Measurements from ENCODE around the gene NR1H4. TPM values are rescaled to one million over a fixed set of nuclear protein-coding genes. Genes with fewer than 3 reads are reported as not detected.

Gene NR1H4
- total and polyA plus RNA-seq, 4 donors = 33.5 to 106 (median 55.0) TPM

DNA sequence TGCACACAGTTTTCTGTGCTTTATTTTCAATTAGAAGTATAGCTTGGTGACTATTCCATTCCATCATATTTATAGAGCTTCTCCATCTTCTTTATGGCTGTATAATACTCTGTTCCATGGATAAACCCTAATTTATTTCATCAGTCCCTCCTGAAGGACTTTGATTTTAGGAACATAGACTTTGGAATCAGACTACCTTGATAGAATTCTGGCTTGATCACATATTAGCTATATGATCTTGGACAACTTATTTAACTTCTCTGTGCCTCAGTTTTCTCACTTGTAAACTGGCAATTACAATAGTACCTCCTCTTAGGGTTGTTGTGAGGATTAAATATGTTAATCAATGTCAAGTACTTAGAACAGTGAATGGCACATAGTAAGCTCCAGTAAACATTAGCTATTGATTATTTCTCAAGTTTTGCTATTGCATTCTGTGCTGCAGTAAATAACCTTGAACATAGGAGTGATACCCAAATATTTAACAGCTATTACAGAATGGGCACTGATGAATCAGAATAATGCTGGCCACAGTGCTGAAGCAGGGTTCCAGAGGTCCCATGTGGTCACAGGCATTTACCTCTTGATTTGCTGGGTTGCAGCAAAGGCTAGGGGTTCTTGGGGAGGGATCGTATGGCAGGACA is 12.2 kb upstream of the NR1H4 start (continued):
- TF ChIP-seq YY1 (IDR thresholded peaks at IDR 0.05) = no peak
- TF ChIP-seq, protein P1, sequence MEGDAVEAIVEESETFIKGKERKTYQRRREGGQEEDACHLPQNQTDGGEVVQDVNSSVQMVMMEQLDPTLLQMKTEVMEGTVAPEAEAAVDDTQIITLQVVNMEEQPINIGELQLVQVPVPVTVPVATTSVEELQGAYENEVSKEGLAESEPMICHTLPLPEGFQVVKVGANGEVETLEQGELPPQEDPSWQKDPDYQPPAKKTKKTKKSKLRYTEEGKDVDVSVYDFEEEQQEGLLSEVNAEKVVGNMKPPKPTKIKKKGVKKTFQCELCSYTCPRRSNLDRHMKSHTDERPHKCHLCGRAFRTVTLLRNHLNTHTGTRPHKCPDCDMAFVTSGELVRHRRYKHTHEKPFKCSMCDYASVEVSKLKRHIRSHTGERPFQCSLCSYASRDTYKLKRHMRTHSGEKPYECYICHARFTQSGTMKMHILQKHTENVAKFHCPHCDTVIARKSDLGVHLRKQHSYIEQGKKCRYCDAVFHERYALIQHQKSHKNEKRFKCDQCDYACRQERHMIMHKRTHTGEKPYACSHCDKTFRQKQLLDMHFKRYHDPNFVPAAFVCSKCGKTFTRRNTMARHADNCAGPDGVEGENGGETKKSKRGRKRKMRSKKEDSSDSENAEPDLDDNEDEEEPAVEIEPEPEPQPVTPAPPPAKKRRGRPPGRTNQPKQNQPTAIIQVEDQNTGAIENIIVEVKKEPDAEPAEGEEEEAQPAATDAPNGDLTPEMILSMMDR (IDR thresholded peaks at IDR 0.05; ENCODE audit: low read depth, low read length, missing input control) = no peak
- peak; percentile 37 for TF ChIP-seq SP1 (IDR thresholded peaks at IDR 0.05)
- TF ChIP-seq FOXA2 (IDR thresholded peaks at IDR 0.05) = no peak
- peak; percentile 59 to 82 for TF ChIP-seq HNF4A (conservative IDR thresholded peaks at IDR 0.05)

DNA sequence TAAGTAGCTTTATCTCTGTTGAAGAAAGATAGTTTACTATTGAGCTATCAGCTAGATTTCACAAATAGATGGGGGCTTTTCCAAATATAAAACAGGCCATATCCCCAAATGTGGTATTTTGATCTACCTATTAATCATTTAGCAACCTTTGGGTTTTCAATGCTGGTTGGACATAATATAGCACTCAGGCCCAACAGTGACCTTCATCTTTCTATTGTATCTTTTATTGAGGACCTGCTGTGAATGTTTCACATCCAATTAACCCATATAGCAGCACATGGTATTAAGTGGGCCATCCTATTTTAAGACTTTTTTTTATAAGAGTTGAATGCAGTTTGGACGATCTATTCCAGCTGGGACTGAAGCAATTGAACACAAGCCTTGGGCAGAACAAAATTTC is 10.0 kb upstream of the NR1H4 start:
- no peak for DNase-seq (ENCODE audit: low spot score)
- Histone ChIP-seq H3K9me3 (ENCODE audit: control insufficient read depth in 4 of 4, low read length in 3 of 4) (no peaks in the 10 kb centered on the region), H3K4me3 (ENCODE audit: low read depth in 1 of 3, low read length in 3 of 3) (no peak overlapping the region), H3K36me3 (ENCODE audit: control insufficient read depth in 4 of 4, insufficient read depth in 3 of 4, low read depth in 1 of 4, low read length in 3 of 4) (no peaks in the 10 kb centered on the region), H3K9ac (ENCODE audit: low read depth in 1 of 2, low read length in 2 of 2) (no peak overlapping the region), H3K27me3 (ENCODE audit: control insufficient read depth in 4 of 4, insufficient read depth in 4 of 4, low read length in 3 of 4) (no peaks in the 10 kb centered on the region), H3K4me1 (ENCODE audit: control insufficient read depth in 4 of 4, insufficient read depth in 4 of 4, low read length in 3 of 4) (peaks cover 0 to 11% (median 8%) of the 10 kb centered on the region in 4 donors), H3K27ac (ENCODE audit: low read depth in 1 of 2, low read length in 2 of 2) (no peak overlapping the region)
- 88% methylated on average over 1 of the region's 1 CpG for WGBS
- TF ChIP-seq EGR1 (IDR thresholded peaks at IDR 0.05; ENCODE audit: low read depth in 2 of 2) = no peak
- no peak for TF ChIP-seq NR2F2 (IDR thresholded peaks at IDR 0.05)
- no peak for TF ChIP-seq SP1 (IDR thresholded peaks at IDR 0.05)
- no peak for TF ChIP-seq FOXA2 (IDR thresholded peaks at IDR 0.05)
- TF ChIP-seq, protein P2, sequence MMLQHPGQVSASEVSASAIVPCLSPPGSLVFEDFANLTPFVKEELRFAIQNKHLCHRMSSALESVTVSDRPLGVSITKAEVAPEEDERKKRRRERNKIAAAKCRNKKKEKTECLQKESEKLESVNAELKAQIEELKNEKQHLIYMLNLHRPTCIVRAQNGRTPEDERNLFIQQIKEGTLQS (IDR thresholded peaks at IDR 0.05) = no peak
- no peak for TF ChIP-seq FOXA1 (IDR thresholded peaks at IDR 0.05)
- TF ChIP-seq GABPA (IDR thresholded peaks at IDR 0.05 in 1 of 2, conservative IDR thresholded peaks at IDR 0.05 in 1 of 2) = no peak
- TF ChIP-seq, protein P3, sequence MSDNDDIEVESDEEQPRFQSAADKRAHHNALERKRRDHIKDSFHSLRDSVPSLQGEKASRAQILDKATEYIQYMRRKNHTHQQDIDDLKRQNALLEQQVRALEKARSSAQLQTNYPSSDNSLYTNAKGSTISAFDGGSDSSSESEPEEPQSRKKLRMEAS (IDR thresholded peaks at IDR 0.05) = no peak
- TF ChIP-seq RAD21 (IDR thresholded peaks at IDR 0.05) = no peak
- TF ChIP-seq, protein P4, sequence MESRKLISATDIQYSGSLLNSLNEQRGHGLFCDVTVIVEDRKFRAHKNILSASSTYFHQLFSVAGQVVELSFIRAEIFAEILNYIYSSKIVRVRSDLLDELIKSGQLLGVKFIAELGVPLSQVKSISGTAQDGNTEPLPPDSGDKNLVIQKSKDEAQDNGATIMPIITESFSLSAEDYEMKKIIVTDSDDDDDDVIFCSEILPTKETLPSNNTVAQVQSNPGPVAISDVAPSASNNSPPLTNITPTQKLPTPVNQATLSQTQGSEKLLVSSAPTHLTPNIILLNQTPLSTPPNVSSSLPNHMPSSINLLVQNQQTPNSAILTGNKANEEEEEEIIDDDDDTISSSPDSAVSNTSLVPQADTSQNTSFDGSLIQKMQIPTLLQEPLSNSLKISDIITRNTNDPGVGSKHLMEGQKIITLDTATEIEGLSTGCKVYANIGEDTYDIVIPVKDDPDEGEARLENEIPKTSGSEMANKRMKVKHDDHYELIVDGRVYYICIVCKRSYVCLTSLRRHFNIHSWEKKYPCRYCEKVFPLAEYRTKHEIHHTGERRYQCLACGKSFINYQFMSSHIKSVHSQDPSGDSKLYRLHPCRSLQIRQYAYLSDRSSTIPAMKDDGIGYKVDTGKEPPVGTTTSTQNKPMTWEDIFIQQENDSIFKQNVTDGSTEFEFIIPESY (IDR thresholded peaks at IDR 0.05) = no peak
- TF ChIP-seq RXRA (IDR thresholded peaks at IDR 0.05) = no peak
- TF ChIP-seq, protein P5, sequence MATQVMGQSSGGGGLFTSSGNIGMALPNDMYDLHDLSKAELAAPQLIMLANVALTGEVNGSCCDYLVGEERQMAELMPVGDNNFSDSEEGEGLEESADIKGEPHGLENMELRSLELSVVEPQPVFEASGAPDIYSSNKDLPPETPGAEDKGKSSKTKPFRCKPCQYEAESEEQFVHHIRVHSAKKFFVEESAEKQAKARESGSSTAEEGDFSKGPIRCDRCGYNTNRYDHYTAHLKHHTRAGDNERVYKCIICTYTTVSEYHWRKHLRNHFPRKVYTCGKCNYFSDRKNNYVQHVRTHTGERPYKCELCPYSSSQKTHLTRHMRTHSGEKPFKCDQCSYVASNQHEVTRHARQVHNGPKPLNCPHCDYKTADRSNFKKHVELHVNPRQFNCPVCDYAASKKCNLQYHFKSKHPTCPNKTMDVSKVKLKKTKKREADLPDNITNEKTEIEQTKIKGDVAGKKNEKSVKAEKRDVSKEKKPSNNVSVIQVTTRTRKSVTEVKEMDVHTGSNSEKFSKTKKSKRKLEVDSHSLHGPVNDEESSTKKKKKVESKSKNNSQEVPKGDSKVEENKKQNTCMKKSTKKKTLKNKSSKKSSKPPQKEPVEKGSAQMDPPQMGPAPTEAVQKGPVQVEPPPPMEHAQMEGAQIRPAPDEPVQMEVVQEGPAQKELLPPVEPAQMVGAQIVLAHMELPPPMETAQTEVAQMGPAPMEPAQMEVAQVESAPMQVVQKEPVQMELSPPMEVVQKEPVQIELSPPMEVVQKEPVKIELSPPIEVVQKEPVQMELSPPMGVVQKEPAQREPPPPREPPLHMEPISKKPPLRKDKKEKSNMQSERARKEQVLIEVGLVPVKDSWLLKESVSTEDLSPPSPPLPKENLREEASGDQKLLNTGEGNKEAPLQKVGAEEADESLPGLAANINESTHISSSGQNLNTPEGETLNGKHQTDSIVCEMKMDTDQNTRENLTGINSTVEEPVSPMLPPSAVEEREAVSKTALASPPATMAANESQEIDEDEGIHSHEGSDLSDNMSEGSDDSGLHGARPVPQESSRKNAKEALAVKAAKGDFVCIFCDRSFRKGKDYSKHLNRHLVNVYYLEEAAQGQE (IDR thresholded peaks at IDR 0.05) = no peak
- TF ChIP-seq, protein P1 (IDR thresholded peaks at IDR 0.05; ENCODE audit: low read depth, low read length, missing input control) = no peak
